ENCODE results near the gene PPP2R5D. TPM values are rescaled to one million over a fixed set of nuclear protein-coding genes. Genes with fewer than 3 reads are reported as not detected.

PPP2R5D gene
- total and polyA plus RNA-seq, 2 of the 8 experiments (the other 6 are each of a cell fraction or from before 2014, with no cell fraction given), result 52.1 to 55.7 TPM

DNA sequence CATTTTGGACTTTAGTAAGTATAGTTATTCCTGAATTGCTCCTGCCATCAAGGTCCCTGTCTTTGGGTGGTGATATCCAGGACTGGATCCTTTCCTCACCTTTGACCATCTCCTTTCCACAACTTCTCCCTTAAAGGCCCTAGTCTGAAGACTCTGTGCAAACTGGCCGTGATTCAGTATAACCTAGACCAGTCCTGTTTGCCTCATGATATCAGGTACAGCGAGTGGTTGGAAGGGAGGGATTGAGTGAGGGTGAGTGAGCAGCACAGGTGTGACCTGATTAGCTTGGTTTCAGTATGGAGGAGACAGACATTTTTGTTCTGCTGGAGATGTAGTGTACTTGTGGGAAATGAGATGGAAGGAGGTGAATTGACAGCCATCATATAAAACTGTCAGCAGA is 34.8 kb downstream of the PPP2R5D start:
- no peak overlapping the region for H4K5ac ChIP-seq (ENCODE audit: insufficient read length, low read depth, low read length)
- H2BK15ac ChIP-seq (ENCODE audit: low read length), result no peak overlapping the region
- FAIRE-seq, result no peak
- H3K27me3 ChIP-seq (replicated peaks in 1 of 4; ENCODE audit: control insufficient read depth in 3 of 4, extremely low read depth in 1 of 4, insufficient read depth in 3 of 4, low read length in 3 of 4), result no peaks in the 10 kb centered on the region
- H3K4me3 ChIP-seq (ENCODE audit: extremely low read depth in 1 of 4, insufficient read depth in 2 of 4, low read depth in 3 of 4, low read length in 4 of 4), result no peak overlapping the region
- no peak overlapping the region for H3K27ac ChIP-seq (ENCODE audit: low read depth, low read length)
- no peak overlapping the region for H4K91ac ChIP-seq (replicated peaks; ENCODE audit: insufficient read length, low read length)
- H3K14ac ChIP-seq (ENCODE audit: insufficient read length), result no peak overlapping the region
- H2BK120ac ChIP-seq (replicated peaks; ENCODE audit: low read depth, low read length), result no peak overlapping the region
- H2BK12ac ChIP-seq (ENCODE audit: low read depth, low read length), result no peak overlapping the region
- no peak overlapping the region for H3K56ac ChIP-seq (replicated peaks; ENCODE audit: insufficient read length, low read depth, low read length)
- H3K79me1 ChIP-seq (ENCODE audit: low read depth, low read length), result peaks cover 8% of the 10 kb centered on the region; the same call in 1 of the 2 replicates
- H3K9ac ChIP-seq (replicated peaks in 1 of 4; ENCODE audit: extremely low read depth in 1 of 4, low read depth in 3 of 4, low read length in 3 of 4), result no peak overlapping the region
- H3K23ac ChIP-seq (ENCODE audit: insufficient read length), result no peak overlapping the region
- peaks cover 11% of the 10 kb centered on the region for H3K23me2 ChIP-seq (ENCODE audit: low read depth, low read length)
- H2BK5ac ChIP-seq (ENCODE audit: low read depth, low read length), result no peak overlapping the region
- H2BK20ac ChIP-seq (ENCODE audit: low read length), result no peak overlapping the region
- no peak overlapping the region for H3K4ac ChIP-seq (replicated peaks; ENCODE audit: insufficient read length, low read depth, low read length)
- no peak overlapping the region for H2AFZ ChIP-seq (ENCODE audit: low read length)
- H2AK5ac ChIP-seq (ENCODE audit: low read depth, low read length), result no peak overlapping the region
- DNase-seq (ENCODE audit: low read depth in 1 of 2, low spot score in 2 of 2), result no peak
- ChIA-PET CTCF (ENCODE audit: partially characterized antibody) (interaction anchor here (0.7 to 5.6 kb wide), 5 partner anchors 10 to 125 kb away, joined by 3 to 33 read pairs (median 3); no protein-coding TSS in a partner anchor), POLR2A (ENCODE audit: partially characterized antibody) (interaction anchor here (1.0 to 27.9 kb wide), 2 partner anchors 20 to 23 kb away, joined by 3 to 584 read pairs; partner anchors contain the start of gene CUL7)
- peaks cover 0 to 7% (median 2%) of the 10 kb centered on the region in 4 experiments; a peak in 5 of 7 replicates for H3K4me1 ChIP-seq (replicated peaks in 1 of 4; ENCODE audit: control insufficient read depth in 3 of 4, insufficient read depth in 4 of 4, low read length in 3 of 4)
- H4K8ac ChIP-seq (ENCODE audit: extremely low read depth, insufficient read depth, low read length), result no peak overlapping the region
- no peak overlapping the region for H3K18ac ChIP-seq (ENCODE audit: extremely low read depth, low read length)
- peaks cover 0 to 2% of the 10 kb centered on the region in 2 experiments for H4K20me1 ChIP-seq (replicated peaks in 1 of 2; ENCODE audit: control insufficient read depth in 1 of 2, insufficient read depth in 2 of 2, low read length in 2 of 2)
- H3K4me2 ChIP-seq (ENCODE audit: insufficient read depth in 1 of 2, low read depth in 2 of 2, low read length in 2 of 2), result no peak overlapping the region
- H3K9me3 ChIP-seq (ENCODE audit: insufficient read depth in 2 of 2, low read depth in 1 of 2, low read length in 1 of 2), result no peaks in the 10 kb centered on the region
- peaks cover 7 to 25% (median 16%) of the 10 kb centered on the region in 4 experiments; a peak in 6 of 8 replicates for H3K36me3 ChIP-seq (ENCODE audit: control insufficient read depth in 2 of 4, insufficient read depth in 4 of 4, low read length in 3 of 4)
- WGBS, 2 experiments (ENCODE audit: extremely low coverage in 1 of 2, insufficient coverage in 1 of 2, insufficient read length in 1 of 2, insufficient replicate concordance in 2 of 2, low coverage in 1 of 2, low lambda C conversion rate in 2 of 2, missing lambda C conversion rate in 1 of 2), result 96% methylated on average over 2 of the region's 2 CpGs; no CpG with 5 or more reads in 1 of the 2 experiments
- peaks cover 3 to 50% of the 10 kb centered on the region in 2 experiments; a peak in 3 of 4 replicates for H3K79me2 ChIP-seq (ENCODE audit: control insufficient read depth in 1 of 2, insufficient read depth in 2 of 2, low read length in 2 of 2)
- TF ChIP-seq EGR1 (IDR thresholded peaks at IDR 0.05; ENCODE audit: borderline replicate concordance, low read depth, low read length), result no peak
- no peak for TF ChIP-seq ASH2L (IDR thresholded peaks at IDR 0.05; ENCODE audit: low read length)
- TF ChIP-seq CREB1 (IDR thresholded peaks at IDR 0.05), result no peak
- no peak for TF ChIP-seq HDAC2 (IDR thresholded peaks at IDR 0.05; ENCODE audit: borderline replicate concordance in 1 of 2, low read depth in 2 of 2, low read length in 2 of 2)
- TF ChIP-seq RBBP5 (IDR thresholded peaks at IDR 0.05; ENCODE audit: borderline replicate concordance, low read depth, low read length), result no peak
- no peak for TF ChIP-seq CHD1 (IDR thresholded peaks at IDR 0.05; ENCODE audit: low read depth, low read length)
- no peak for TF ChIP-seq SP1 (IDR thresholded peaks at IDR 0.05; ENCODE audit: low read depth, low read length)
- no peak for TF ChIP-seq ATF2 (IDR thresholded peaks at IDR 0.05; ENCODE audit: low read length)
- TF ChIP-seq GABPA (IDR thresholded peaks at IDR 0.05; ENCODE audit: borderline replicate concordance, insufficient read depth, low read length), result no peak
- no peak for TF ChIP-seq RNF2 (IDR thresholded peaks at IDR 0.05; ENCODE audit: borderline replicate concordance, low read depth, low read length, missing control alignments, poor library complexity, severe bottlenecking)
- TF ChIP-seq CBX8 (IDR thresholded peaks at IDR 0.05; ENCODE audit: borderline replicate concordance, low read depth, low read length), result no peak

All from H1 (cell line).